HG03460 (cell line): ENCODE data around the gene DENND4A.
"Not testable (repeated sequence)": the region's sequence is repeated elsewhere in the genome, so short reads cannot be mapped to it uniquely, and the experiment has no call there.

Experiments used
- ATAC-seq: cut with Tn5 transposase; IDR thresholded peaks from one replicate; pipeline ENCODE4 v1.9.1; 2021; ENCODE audit not compliant: unreplicated experiment

The DENND4A gene

GRCh38 chr15:65761210-65761926 lies 30.7 kb downstream of the DENND4A start:
- ATAC-seq, result no peak

GRCh38 chr15:65759441-65759840 lies 32.7 kb downstream of the DENND4A start:
- ATAC-seq, result no peak

GRCh38 chr15:65758242-65758641 lies 33.9 kb downstream of the DENND4A start:
- no peak for ATAC-seq

GRCh38 chr15:65757256-65757655 lies 34.8 kb downstream of the DENND4A start:
- no peak for ATAC-seq

- ATAC-seq, result no peak
These were observed 39.9 kb downstream of the DENND4A start for GRCh38 chr15:65752151-65752700.

- no peak for ATAC-seq
These were observed 40.7 kb downstream of the DENND4A start for GRCh38 chr15:65751431-65751830.

GRCh38 chr15:65747265-65747664 lies 44.8 kb downstream of the DENND4A start:
- ATAC-seq, result no peak

- ATAC-seq, result no peak
These were observed 48.3 kb downstream of the DENND4A start for GRCh38 chr15:65743637-65744252.

GRCh38 chr15:65740148-65740547 lies 51.9 kb downstream of the DENND4A start:
- no peak for ATAC-seq

- ATAC-seq, result no peak
These were observed 53.4 kb downstream of the DENND4A start for GRCh38 chr15:65738649-65739048.

- ATAC-seq, result not testable (repeated sequence)
These were observed 58.5 kb downstream of the DENND4A start for GRCh38 chr15:65733599-65733998.

- no peak for ATAC-seq
These were observed 59.4 kb downstream of the DENND4A start for GRCh38 chr15:65732698-65733097.

- no peak for ATAC-seq
These were observed 60.2 kb downstream of the DENND4A start for GRCh38 chr15:65731926-65732325.

- ATAC-seq, result no peak
These were observed 61.4 kb downstream of the DENND4A start for GRCh38 chr15:65730549-65731172.

- no peak for ATAC-seq
These were observed 67.5 kb downstream of the DENND4A start for GRCh38 chr15:65724464-65725215.

- no peak for ATAC-seq
These were observed 68.2 kb downstream of the DENND4A start for GRCh38 chr15:65723876-65724275.

- no peak for ATAC-seq
These were observed 69.9 kb downstream of the DENND4A start for GRCh38 chr15:65722191-65722590.

- ATAC-seq, result no peak
These were observed 79.7 kb downstream of the DENND4A start for GRCh38 chr15:65712415-65712814.

- no peak for ATAC-seq
These were observed 97.0 kb downstream of the DENND4A start for GRCh38 chr15:65695081-65695480.

GRCh38 chr15:65690778-65691177 lies 101.3 kb downstream of the DENND4A start:
- ATAC-seq, result no peak

GRCh38 chr15:65690173-65690572 lies 101.9 kb downstream of the DENND4A start:
- ATAC-seq, result no peak
